Neural crest cell (in vitro differentiated cells): ENCODE data around the gene TPGS2. TPM values are rescaled to one million over a fixed set of nuclear protein-coding genes. Genes with fewer than 3 reads are reported as not detected.

Experiments
- DNase-seq: peaks from one replicate; pipeline ENCODE4 v3.0.0; 2021; ENCODE audit warnings: low read depth, mixed read lengths, low spot score
- H3K27ac Mint-ChIP-seq: one replicate; pipeline ENCODE4 v1.8.0; 2021; ENCODE audit warnings: mild to moderate bottlenecking, mixed read lengths; ENCODE audit not compliant: unreplicated experiment
- H3K27me3 Mint-ChIP-seq: 2 replicates; pipeline ENCODE4 v1.8.0; 2021; ENCODE audit warnings: low read depth, mild to moderate bottlenecking, mixed read lengths
- H3K36me3 Mint-ChIP-seq: 2 replicates; pipeline ENCODE4 v1.8.0; 2021; ENCODE audit warnings: low read depth, mild to moderate bottlenecking, mixed read lengths
- H3K4me1 Mint-ChIP-seq: 2 replicates; pipeline ENCODE4 v1.8.0; 2021; ENCODE audit warnings: mixed read lengths
- H3K4me3 Mint-ChIP-seq: one replicate; pipeline ENCODE4 v1.8.0; 2021; ENCODE audit warnings: mild to moderate bottlenecking, mixed read lengths
- H3K9me3 Mint-ChIP-seq: 2 replicates; pipeline ENCODE4 v1.8.0; 2021; ENCODE audit warnings: mixed read lengths
- total RNA-seq: library from RNA; stranded (reverse); gene quantifications from 2 replicates; pipeline ENCODE4 v1.2.1, GENCODE V29; 2021
- TF ChIP-seq, protein P1 (sequence below): fragments of 200-600 bp; sonication (generic); conservative IDR thresholded peaks from 2 replicates; pipeline ENCODE4 v1.5.0; 2021; ENCODE audit warnings: antibody characterized with exemption, mild to moderate bottlenecking

TPGS2 gene
- total RNA-seq, 1 donor from 2014 or later, result 175 TPM

- Mint-ChIP-seq H3K4me3 (no peak overlapping the region), H3K9me3 (peaks cover 3% of the 10 kb centered on the region), H3K27me3 (no peaks in the 10 kb centered on the region), H3K36me3 (peaks cover 12% of the 10 kb centered on the region), H3K27ac (no peak overlapping the region), H3K4me1 (peaks cover 4% of the 10 kb centered on the region)
- no peak for DNase-seq
- TF ChIP-seq, protein P1, sequence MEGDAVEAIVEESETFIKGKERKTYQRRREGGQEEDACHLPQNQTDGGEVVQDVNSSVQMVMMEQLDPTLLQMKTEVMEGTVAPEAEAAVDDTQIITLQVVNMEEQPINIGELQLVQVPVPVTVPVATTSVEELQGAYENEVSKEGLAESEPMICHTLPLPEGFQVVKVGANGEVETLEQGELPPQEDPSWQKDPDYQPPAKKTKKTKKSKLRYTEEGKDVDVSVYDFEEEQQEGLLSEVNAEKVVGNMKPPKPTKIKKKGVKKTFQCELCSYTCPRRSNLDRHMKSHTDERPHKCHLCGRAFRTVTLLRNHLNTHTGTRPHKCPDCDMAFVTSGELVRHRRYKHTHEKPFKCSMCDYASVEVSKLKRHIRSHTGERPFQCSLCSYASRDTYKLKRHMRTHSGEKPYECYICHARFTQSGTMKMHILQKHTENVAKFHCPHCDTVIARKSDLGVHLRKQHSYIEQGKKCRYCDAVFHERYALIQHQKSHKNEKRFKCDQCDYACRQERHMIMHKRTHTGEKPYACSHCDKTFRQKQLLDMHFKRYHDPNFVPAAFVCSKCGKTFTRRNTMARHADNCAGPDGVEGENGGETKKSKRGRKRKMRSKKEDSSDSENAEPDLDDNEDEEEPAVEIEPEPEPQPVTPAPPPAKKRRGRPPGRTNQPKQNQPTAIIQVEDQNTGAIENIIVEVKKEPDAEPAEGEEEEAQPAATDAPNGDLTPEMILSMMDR, result peak; percentile 14
Observed at GRCh38 chr18:36843784-36844183, 15.0 kb upstream of the TPGS2 start.

DNA sequence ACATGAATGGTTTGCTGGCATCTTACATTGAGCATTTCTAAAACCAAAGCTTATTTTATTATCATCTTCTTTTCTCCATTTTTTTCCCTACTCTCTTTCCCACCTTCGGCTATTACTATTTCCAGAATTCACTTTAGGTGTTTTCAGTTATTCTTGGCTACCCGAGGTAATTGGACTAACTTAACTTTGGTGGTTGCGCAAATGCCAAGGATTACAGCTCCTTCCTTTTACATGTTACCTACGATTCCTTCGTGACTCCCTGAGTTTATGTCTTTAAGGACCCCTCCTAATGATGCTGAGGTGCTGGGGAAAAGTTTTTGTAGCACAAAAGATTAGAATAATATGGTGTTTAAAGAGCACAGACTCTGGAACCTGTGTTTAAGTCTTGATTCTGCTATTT lies 14.4 kb upstream of the TPGS2 start:
- H3K4me1 Mint-ChIP-seq, result peaks cover 4% of the 10 kb centered on the region
- peaks cover 3% of the 10 kb centered on the region for H3K9me3 Mint-ChIP-seq
- peaks cover 15% of the 10 kb centered on the region for H3K36me3 Mint-ChIP-seq
- H3K27ac Mint-ChIP-seq, result no peak overlapping the region
- no peak for DNase-seq
- TF ChIP-seq, protein P1, result no peak
- no peaks in the 10 kb centered on the region for H3K27me3 Mint-ChIP-seq
- no peak overlapping the region for H3K4me3 Mint-ChIP-seq

- Mint-ChIP-seq H3K4me1 (no peaks in the 10 kb centered on the region), H3K4me3 (no peak overlapping the region), H3K9me3 (peaks cover 3% of the 10 kb centered on the region), H3K27ac (no peak overlapping the region), H3K36me3 (peaks cover 26% of the 10 kb centered on the region), H3K27me3 (no peaks in the 10 kb centered on the region)
- DNase-seq, result no peak
- TF ChIP-seq, protein P1, result no peak
Observed at GRCh38 chr18:36839835-36840234, 11.0 kb upstream of the TPGS2 start.

DNA sequence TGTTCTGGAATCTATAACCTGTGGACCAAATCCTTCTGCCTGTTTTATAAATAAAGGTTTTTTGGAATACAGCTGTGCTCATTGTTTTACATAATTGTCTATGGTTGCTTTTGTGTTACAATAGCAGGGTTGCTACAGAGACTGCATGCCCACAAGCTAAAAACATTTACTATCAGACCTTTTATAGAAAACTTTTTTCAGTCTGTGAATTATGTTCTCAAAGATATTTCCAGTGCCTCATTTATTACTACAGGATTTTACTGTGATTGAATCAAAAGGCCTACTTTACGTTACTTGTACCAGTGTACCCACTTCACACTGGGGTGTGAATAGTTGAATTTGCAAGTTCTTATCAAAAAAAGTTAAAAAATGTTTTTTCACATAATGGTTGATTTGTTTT lies 7.1 kb upstream of the TPGS2 start:
- peaks cover 26% of the 10 kb centered on the region for H3K36me3 Mint-ChIP-seq
- TF ChIP-seq, protein P1, result no peak
- H3K4me3 Mint-ChIP-seq, result no peak overlapping the region
- no peak overlapping the region for H3K27ac Mint-ChIP-seq
- peaks cover 11% of the 10 kb centered on the region for H3K4me1 Mint-ChIP-seq
- peaks cover 3% of the 10 kb centered on the region for H3K9me3 Mint-ChIP-seq
- no peaks in the 10 kb centered on the region for H3K27me3 Mint-ChIP-seq
- no peak for DNase-seq

DNA sequence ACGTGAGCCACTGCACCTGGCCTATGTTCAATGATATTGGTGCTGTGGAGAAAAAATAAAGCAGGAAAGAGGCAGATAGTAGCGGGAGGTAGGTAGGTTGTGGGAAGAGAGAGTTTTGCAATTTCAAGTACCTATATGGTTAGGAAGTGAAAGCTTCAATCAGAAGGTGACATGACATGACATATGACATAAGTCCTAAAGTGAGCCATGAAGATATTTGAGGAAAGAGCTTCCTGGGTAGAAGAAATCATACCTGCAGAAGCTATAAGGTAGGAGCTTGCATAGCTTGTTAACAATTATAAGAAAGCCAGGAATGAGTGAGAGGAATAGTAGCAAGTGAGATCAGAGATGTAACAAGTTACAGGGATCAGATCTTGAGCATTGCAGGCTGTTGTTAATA lies 4.3 kb upstream of the TPGS2 start:
- TF ChIP-seq, protein P1, result no peak
- H3K4me1 Mint-ChIP-seq, result peaks cover 32% of the 10 kb centered on the region
- no peaks in the 10 kb centered on the region for H3K27me3 Mint-ChIP-seq

GRCh38 chr18:36831139-36831538 lies 2.3 kb upstream of the TPGS2 start:
- Mint-ChIP-seq H3K4me3 (peak overlapping the region; percentile 48), H3K36me3 (peaks cover 9% of the 10 kb centered on the region), H3K4me1 (peaks cover 46% of the 10 kb centered on the region), H3K27me3 (no peaks in the 10 kb centered on the region), H3K27ac (no peak overlapping the region), H3K9me3 (no peaks in the 10 kb centered on the region)
- no peak for DNase-seq
- TF ChIP-seq, protein P1, result no peak

More for the DNA sequence above, 4.3 kb upstream of the TPGS2 start:
- H3K36me3 Mint-ChIP-seq, result peaks cover 11% of the 10 kb centered on the region
- H3K27ac Mint-ChIP-seq, result no peak overlapping the region
- H3K4me3 Mint-ChIP-seq, result no peak overlapping the region
- no peak for DNase-seq
- H3K9me3 Mint-ChIP-seq, result no peaks in the 10 kb centered on the region
